HCT116 (cell line): ENCODE results near the gene TPP1. TPM values are rescaled to one million over a fixed set of nuclear protein-coding genes. Genes with fewer than 3 reads are reported as not detected.

Experiments used
- ATAC-seq: fragments of 200-7000 bp; cut with Tn5 transposase; 2 replicates; pipeline ENCODE4 v1.9.1; 2020; ENCODE audit warnings: mild to moderate bottlenecking, moderate library complexity
- BruUV-seq: library from RNA; stranded (reverse); fragments of 400-500 nt; replicated peaks from 2 replicates; lab custom pipeline; 2021; lab: Mats Ljungman, UMichigan
- CTCF ChIA-PET: fragments of 300-600 bp; sonication (Branson Sonifier 250); formaldehyde crosslinking; loops from one replicate; lab custom pipeline; 2021; ENCODE audit warnings: antibody characterized with exemption; lab: Charles Lee
- POLR2A ChIA-PET: fragments of 300-600, 350-600 bp; sonication (Branson Sonifier 250); formaldehyde crosslinking; loops from one replicate; lab custom pipeline; 2021; ENCODE audit warnings: antibody characterized with exemption; lab: Charles Lee
- RAD21 ChIA-PET, 2 experiments: fragments of 300-600 bp; sonication (Branson Sonifier 250); formaldehyde crosslinking; loops; one replicate each; lab custom pipeline; 2023; ENCODE audit warnings: low total read pairs in 2 of 2; ENCODE audit not compliant: uncharacterized antibody in 2 of 2, unreplicated experiment in 2 of 2, low non-redundant PET in 1 of 2; lab: Charles Lee
- DNase-seq: peaks from one replicate; pipeline ENCODE4 v3.0.0-alpha.2; 2010; ENCODE audit warnings: low read depth, low spot score
- H2AFZ ChIP-seq: fragments of 200-600 bp; shearing (Covaris generic), sonication (generic); 2 replicates; pipeline ENCODE4 v1.6.1; 2017; ENCODE audit warnings: low read depth, mixed run types, mixed read lengths, antibody characterized with exemption, low read length; ENCODE audit not compliant: poor library complexity, severe bottlenecking
- H3K27ac ChIP-seq: 2 replicates; pipeline ENCODE4 v1.5.1; 2012; ENCODE audit warnings: low read depth, low read length
- H3K27me3 ChIP-seq: fragments of 200-600 bp; sonication (generic); 2 replicates; pipeline ENCODE4 v1.6.1; 2016; ENCODE audit warnings: mixed run types, low read length, mixed read lengths; ENCODE audit not compliant: insufficient read depth
- H3K36me3 ChIP-seq, 2 experiments: fragments of 200-500 bp in 1 of 2; fragments of 200-600 bp in 1 of 2; sonication (Bioruptor generic) in 1 of 2; sonication (generic) in 1 of 2; 2 replicates each; pipeline versions ENCODE4 v1.5.1 to v1.6.1; 2014 to 2016; ENCODE audit warnings: low read length in 2 of 2, inconsistent platforms in 1 of 2, mixed read lengths in 1 of 2, mixed run types in 1 of 2; ENCODE audit not compliant: insufficient read depth in 2 of 2, control insufficient read depth in 1 of 2
- H3K4me1 ChIP-seq, 2 experiments: fragments of 200-600 bp in 1 of 2; sonication (generic) in 1 of 2; 2 replicates each; pipeline versions ENCODE4 v1.5.1 to v1.6.1; 2012 to 2017; ENCODE audit warnings: low read length in 2 of 2, inconsistent platforms in 1 of 2, mild to moderate bottlenecking in 1 of 2, mixed read lengths in 1 of 2, mixed run types in 1 of 2, moderate library complexity in 1 of 2; ENCODE audit not compliant: insufficient read depth in 2 of 2, control insufficient read depth in 1 of 2
- H3K4me2 ChIP-seq: fragments of 200-600 bp; sonication (generic); 2 replicates; pipeline ENCODE4 v1.6.1; 2017; ENCODE audit warnings: mixed run types, low read length, mixed read lengths
- H3K4me3 ChIP-seq, 2 experiments: fragments of 200-600 bp in 1 of 2; sonication (generic) in 1 of 2; replicated peaks in 1 of 2; 2 replicates each; pipeline ENCODE4 v1.5.1; 2011 to 2016; ENCODE audit warnings: low read length in 2 of 2, control low read depth in 1 of 2, low read depth in 1 of 2, mild to moderate bottlenecking in 1 of 2, mixed read lengths in 1 of 2, mixed run types in 1 of 2
- H3K79me2 ChIP-seq: fragments of 200-600 bp; sonication (generic); 2 replicates; pipeline ENCODE4 v1.6.1; 2017; ENCODE audit warnings: mild to moderate bottlenecking, mixed run types, low read length, moderate library complexity, mixed read lengths; ENCODE audit not compliant: insufficient read depth
- H3K9ac ChIP-seq: fragments of 200-600 bp; sonication (generic); 2 replicates; pipeline ENCODE4 v1.6.1; 2016; ENCODE audit warnings: low read length, mixed read lengths
- H3K9me2 ChIP-seq: fragments of 200-600 bp; sonication (generic), shearing (Covaris generic); 2 replicates; pipeline ENCODE4 v1.6.1; 2017; ENCODE audit warnings: mixed run types, mild to moderate bottlenecking, moderate library complexity; ENCODE audit not compliant: insufficient read depth
- H3K9me3 ChIP-seq, 2 experiments: fragments of 200-500 bp in 1 of 2; fragments of 200-600 bp in 1 of 2; sonication (Bioruptor generic) in 1 of 2; sonication (generic) in 1 of 2; 2 replicates each; pipeline ENCODE4 v1.6.1; 2014 to 2017; ENCODE audit warnings: low read length in 2 of 2, mixed read lengths in 2 of 2, inconsistent platforms in 1 of 2, low read depth in 1 of 2, mild to moderate bottlenecking in 1 of 2, mixed run types in 1 of 2, moderate library complexity in 1 of 2; ENCODE audit not compliant: control insufficient read depth in 1 of 2, insufficient read depth in 1 of 2
- H4K20me1 ChIP-seq: fragments of 200-600 bp; sonication (generic), shearing (Covaris generic); 2 replicates; pipeline ENCODE4 v1.6.1; 2017; ENCODE audit warnings: mixed run types, mild to moderate bottlenecking, moderate library complexity; ENCODE audit not compliant: insufficient read depth
- CEBPB ChIP-seq: IDR thresholded peaks from 2 replicates; pipeline ENCODE4 v1.6.1; 2012; ENCODE audit warnings: low read depth
- EGR1 ChIP-seq: IDR thresholded peaks from 2 replicates; pipeline ENCODE4 v1.6.1; 2012; ENCODE audit warnings: low read depth
- ELF1 ChIP-seq: IDR thresholded peaks from 2 replicates; pipeline ENCODE4 v1.6.1; 2012; ENCODE audit warnings: low read depth, borderline replicate concordance
- EZH2phosphoT487 ChIP-seq: fragments of 200-600 bp; IDR thresholded peaks from 2 replicates; pipeline ENCODE4 v1.6.1; 2018; ENCODE audit warnings: antibody characterized with exemption, borderline replicate concordance
- JUND ChIP-seq: IDR thresholded peaks from 2 replicates; pipeline ENCODE4 v1.6.1; 2012
- MAX ChIP-seq: IDR thresholded peaks from 2 replicates; pipeline ENCODE4 v1.6.1; 2012
- POLR2AphosphoS5 ChIP-seq: IDR thresholded peaks from 2 replicates; pipeline ENCODE4 v1.6.1; 2011; ENCODE audit warnings: mild to moderate bottlenecking, low read depth, low read length, moderate library complexity
- SIN3A ChIP-seq: IDR thresholded peaks from 2 replicates; pipeline ENCODE4 v1.6.1; 2012; ENCODE audit warnings: low read depth
- SP1 ChIP-seq: IDR thresholded peaks from 2 replicates; pipeline ENCODE4 v1.6.1; 2012; ENCODE audit warnings: low read depth
- YY1 ChIP-seq: IDR thresholded peaks from 2 replicates; pipeline ENCODE4 v1.6.1; 2011; ENCODE audit warnings: low read length, low read depth, moderate library complexity, mild to moderate bottlenecking; ENCODE audit not compliant: insufficient replicate concordance; ENCODE audit errors: extremely low read depth
- ZFX ChIP-seq: fragments of 450-650 bp; IDR thresholded peaks from 2 replicates; pipeline ENCODE4 v1.6.1; 2017
- ZNF274 ChIP-seq: fragments of 200-500 bp; sonication (Bioruptor generic); IDR thresholded peaks from 2 replicates; pipeline ENCODE4 v1.6.1; 2014; ENCODE audit warnings: mild to moderate bottlenecking, low read depth, low read length, inconsistent platforms
- intact Hi-C: fragments of 100-400 bp; cut with micrococcal nuclease; formaldehyde crosslinking; loops from 2 replicates; pipeline ENCODE4 v1.10.0; 2022
- total RNA-seq: library from RNA; stranded (reverse); gene quantifications from one replicate; pipeline ENCODE4 v1.2.1, GENCODE V29; 2021; ENCODE audit not compliant: unreplicated experiment

Gene TPP1
- total RNA-seq, 1 experiment from 2014 or later: 44.7 TPM

GRCh38 chr11:6617315-6617781, 1.9 kb downstream of the TPP1 start:
- ChIA-PET CTCF (no interaction called here), RAD21 (no interaction called here), POLR2A (no interaction called here)
- intact Hi-C loops: no loop called here
- peaks cover 11% of the 10 kb centered on the region; the same call in 1 of the 2 replicates for H3K79me2 ChIP-seq
- H2AFZ ChIP-seq: no peak overlapping the region
- TF ChIP-seq ZNF274 (no peak), SIN3A (no peak), ELF1 (no peak), EZH2phosphoT487 (no peak), YY1 (no peak), EGR1 (no peak), CEBPB (no peak), ZFX (no peak), JUND (no peak), POLR2AphosphoS5 (no peak), MAX (no peak), SP1 (no peak)
- TF ChIP-seq, all 23 proteins: peak for 0
- ATAC-seq: no peak
- no peak for DNase-seq
- Histone ChIP-seq H3K4me2 (no peak overlapping the region), H3K9me2 (no peaks in the 10 kb centered on the region), H3K27ac (no peak overlapping the region), H3K27me3 (no peaks in the 10 kb centered on the region), H3K4me3 (no peak overlapping the region), H4K20me1 (no peaks in the 10 kb centered on the region), H3K4me1 (peaks cover 5 to 24% of the 10 kb centered on the region in 2 experiments; a peak in 3 of 4 replicates), H3K9me3 (no peaks in the 10 kb centered on the region), H3K36me3 (peaks cover 0 to 4% of the 10 kb centered on the region in 2 experiments; a peak in 1 of 4 replicates), H3K9ac (no peak overlapping the region)
- BruUV-seq: no TSS peak
